IMR-90 (cell line): ENCODE results near the gene PDE4A. TPM values are rescaled to one million over a fixed set of nuclear protein-coding genes. Genes with fewer than 3 reads are reported as not detected.

ENCODE experiments used
- ATAC-seq: fragments of 200-7000 bp; cut with Tn5 transposase; 2 replicates; pipeline ENCODE4 v1.9.1; 2020; ENCODE audit warnings: low read depth, mild to moderate bottlenecking, moderate library complexity
- BruUV-seq: library from RNA; stranded (reverse); fragments of 400-500 nt; replicated peaks from 2 replicates; lab custom pipeline; 2021; lab: Mats Ljungman, UMichigan
- CTCF ChIA-PET: fragments of 300-600 bp; formaldehyde crosslinking; extraction: SDS; loops from one replicate; lab custom pipeline; 2021; ENCODE audit warnings: antibody characterized with exemption; lab: Yijun Ruan, JAX
- POLR2A ChIA-PET: fragments of 300-600 bp; sonication (Branson Sonifier 250); formaldehyde crosslinking; loops from one replicate; lab custom pipeline; 2022; ENCODE audit warnings: antibody characterized with exemption; ENCODE audit not compliant: unreplicated experiment; lab: Charles Lee
- DNase-seq: peaks from one replicate; pipeline ENCODE4 v3.0.0; 2013
- H2AFZ ChIP-seq: replicated peaks from 2 replicates; pipeline ENCODE3; 2013; ENCODE audit warnings: low read length, mild to moderate bottlenecking; ENCODE audit not compliant: poor library complexity
- H2AK5ac ChIP-seq: 2 replicates; pipeline ENCODE4 v1.6.1; 2013; ENCODE audit warnings: low read depth, low read length, inconsistent platforms
- H2AK9ac ChIP-seq: replicated peaks from 2 replicates; pipeline ENCODE3; 2013; ENCODE audit warnings: mild to moderate bottlenecking, low read depth, low read length, moderate library complexity; ENCODE audit not compliant: poor library complexity
- H2BK120ac ChIP-seq: 2 replicates; pipeline ENCODE4 v1.6.1; 2013; ENCODE audit warnings: low read depth, low read length, inconsistent platforms
- H2BK15ac ChIP-seq: 3 replicates; pipeline ENCODE4 v1.6.1; 2013; ENCODE audit warnings: low read depth, low read length, inconsistent platforms
- H2BK20ac ChIP-seq: 2 replicates; pipeline ENCODE4 v1.6.1; 2013; ENCODE audit warnings: low read depth, mild to moderate bottlenecking, inconsistent platforms, low read length, moderate library complexity
- H2BK5ac ChIP-seq: 2 replicates; pipeline ENCODE4 v1.6.1; 2013; ENCODE audit warnings: mild to moderate bottlenecking, low read depth, low read length, inconsistent platforms; ENCODE audit not compliant: poor library complexity, severe bottlenecking
- H3K14ac ChIP-seq: replicated peaks from 2 replicates; pipeline ENCODE4 v1.6.1; 2013; ENCODE audit warnings: low read depth, low read length, inconsistent platforms
- H3K18ac ChIP-seq: 2 replicates; pipeline ENCODE4 v1.6.1; 2013; ENCODE audit warnings: low read depth, low read length, control low read depth
- H3K23ac ChIP-seq: 2 replicates; pipeline ENCODE4 v1.6.1; 2013; ENCODE audit warnings: low read depth, low read length, inconsistent platforms
- H3K27ac ChIP-seq: 2 replicates; pipeline ENCODE4 v1.5.1; 2013; ENCODE audit warnings: mild to moderate bottlenecking, control low read depth, low read length; ENCODE audit not compliant: insufficient read depth
- H3K27me3 ChIP-seq: 2 replicates; pipeline ENCODE4 v1.6.1; 2013; ENCODE audit warnings: low read length; ENCODE audit not compliant: control insufficient read depth, insufficient read depth
- H3K36me3 ChIP-seq: 2 replicates; pipeline ENCODE4 v1.6.1; 2013; ENCODE audit warnings: low read length, mixed read lengths; ENCODE audit not compliant: control insufficient read depth, insufficient read depth
- H3K4ac ChIP-seq: 2 replicates; pipeline ENCODE4 v1.6.1; 2013; ENCODE audit warnings: low read depth, low read length, inconsistent platforms
- H3K4me1 ChIP-seq: 2 replicates; pipeline ENCODE4 v1.6.1; 2013; ENCODE audit warnings: low read length, mixed read lengths; ENCODE audit not compliant: control insufficient read depth, insufficient read depth
- H3K4me2 ChIP-seq: 2 replicates; pipeline ENCODE4 v1.6.1; 2013; ENCODE audit warnings: low read depth, mild to moderate bottlenecking, control low read depth, low read length, moderate library complexity
- H3K4me3 ChIP-seq: 2 replicates; pipeline ENCODE4 v1.5.1; 2013; ENCODE audit warnings: low read depth, mild to moderate bottlenecking, control low read depth, low read length, moderate library complexity; ENCODE audit not compliant: insufficient read depth
- H3K56ac ChIP-seq: 2 replicates; pipeline ENCODE4 v1.6.1; 2013; ENCODE audit warnings: low read length, inconsistent platforms; ENCODE audit not compliant: insufficient read depth; ENCODE audit errors: extremely low read depth
- H3K79me1 ChIP-seq, 2 experiments: 2 replicates each; pipeline ENCODE4 v1.6.1; 2013; ENCODE audit warnings: low read length in 2 of 2, inconsistent platforms in 1 of 2, low read depth in 1 of 2
- H3K9ac ChIP-seq: 2 replicates; pipeline ENCODE4 v1.6.1; 2013; ENCODE audit warnings: low read depth, low read length, control low read depth
- H3K9me1 ChIP-seq: 2 replicates; pipeline ENCODE4 v1.6.1; 2013; ENCODE audit warnings: low read length, inconsistent platforms; ENCODE audit not compliant: insufficient read depth
- H3K9me3 ChIP-seq: 2 replicates; pipeline ENCODE4 v1.6.1; 2013; ENCODE audit warnings: low read length; ENCODE audit not compliant: control insufficient read depth, insufficient read depth
- H4K20me1 ChIP-seq: 2 replicates; pipeline ENCODE4 v1.6.1; 2013; ENCODE audit warnings: low read length, inconsistent platforms; ENCODE audit not compliant: insufficient read depth
- H4K5ac ChIP-seq: 2 replicates; pipeline ENCODE4 v1.6.1; 2013; ENCODE audit warnings: mild to moderate bottlenecking, low read depth, low read length, control low read depth
- H4K8ac ChIP-seq, 2 experiments: 2 replicates each; pipeline ENCODE4 v1.6.1; 2013; ENCODE audit warnings: low read depth in 2 of 2, low read length in 2 of 2, control low read depth in 1 of 2, inconsistent platforms in 1 of 2
- H4K91ac ChIP-seq: 2 replicates; pipeline ENCODE4 v1.6.1; 2013; ENCODE audit warnings: low read depth, low read length, inconsistent platforms; ENCODE audit not compliant: insufficient read depth
- BHLHE40 ChIP-seq: fragments of 150-350 bp; IDR thresholded peaks from 2 replicates; pipeline ENCODE4 v1.6.1; 2016; ENCODE audit warnings: mild to moderate bottlenecking, low read depth, low read length
- CEBPB ChIP-seq: IDR thresholded peaks from 2 replicates; pipeline ENCODE4 v1.6.1; 2012; ENCODE audit warnings: low read depth, low read length, improper control_type of control experiment
- FOS ChIP-seq: fragments of 150-350 bp; IDR thresholded peaks from 2 replicates; pipeline ENCODE4 v1.6.1; 2016; ENCODE audit warnings: low read depth, low read length
- NFE2L2 ChIP-seq: fragments of 150-350 bp; IDR thresholded peaks from 2 replicates; pipeline ENCODE4 v1.6.1; 2016; ENCODE audit warnings: low read depth, mild to moderate bottlenecking, low read length
- WGBS, 2 experiments: methylation state at CpG; one replicate each; pipeline versions ENCODE4 v1.1.5 to v1.1.7; 2013; ENCODE audit warnings: missing lambda C conversion rate in 2 of 2; ENCODE audit not compliant: insufficient read length in 1 of 2; ENCODE audit errors: extremely low coverage in 2 of 2; 5-methylcytosine and 5-hydroxymethylcytosine counted together
- dilution Hi-C: fragments of 300-500 bp; cut with HindIII; formaldehyde crosslinking; loops from one replicate; pipeline ENCODE4 v1.14.3; 2018; ENCODE audit warnings: low sequenced_read_pairs; ENCODE audit not compliant: unreplicated experiment
- in situ Hi-C: fragments of 300-500 bp; cut with MboI; formaldehyde crosslinking; loops from 3 replicates; pipeline ENCODE4 v1.14.3; 2019; ENCODE audit warnings: low sequenced_read_pairs, inconsistent platforms, mixed read lengths
- intact Hi-C: fragments of 100-400 bp; cut with micrococcal nuclease; formaldehyde crosslinking; loops from 2 replicates; pipeline ENCODE4 v1.10.0; 2022
- polyA plus RNA-seq, 3 experiments: library from polyadenylated mRNA; depleted of rRNA; stranded (reverse); fragments of >200 nt; gene quantifications; 2 replicates each; pipeline ENCODE4 v1.2.3, GENCODE V29; 2012; ENCODE audit warnings: low replicate concordance in 1 of 3
- total RNA-seq: library from RNA; depleted of rRNA; stranded (reverse); fragments of >200 nt; gene quantifications from 2 replicates; pipeline ENCODE4 v1.2.3, GENCODE V29; 2012

PDE4A gene
- total and polyA plus RNA-seq, 2 of the 4 experiments (the other 2 are of a cell fraction) = 1.8 to 7.0 TPM

DNA sequence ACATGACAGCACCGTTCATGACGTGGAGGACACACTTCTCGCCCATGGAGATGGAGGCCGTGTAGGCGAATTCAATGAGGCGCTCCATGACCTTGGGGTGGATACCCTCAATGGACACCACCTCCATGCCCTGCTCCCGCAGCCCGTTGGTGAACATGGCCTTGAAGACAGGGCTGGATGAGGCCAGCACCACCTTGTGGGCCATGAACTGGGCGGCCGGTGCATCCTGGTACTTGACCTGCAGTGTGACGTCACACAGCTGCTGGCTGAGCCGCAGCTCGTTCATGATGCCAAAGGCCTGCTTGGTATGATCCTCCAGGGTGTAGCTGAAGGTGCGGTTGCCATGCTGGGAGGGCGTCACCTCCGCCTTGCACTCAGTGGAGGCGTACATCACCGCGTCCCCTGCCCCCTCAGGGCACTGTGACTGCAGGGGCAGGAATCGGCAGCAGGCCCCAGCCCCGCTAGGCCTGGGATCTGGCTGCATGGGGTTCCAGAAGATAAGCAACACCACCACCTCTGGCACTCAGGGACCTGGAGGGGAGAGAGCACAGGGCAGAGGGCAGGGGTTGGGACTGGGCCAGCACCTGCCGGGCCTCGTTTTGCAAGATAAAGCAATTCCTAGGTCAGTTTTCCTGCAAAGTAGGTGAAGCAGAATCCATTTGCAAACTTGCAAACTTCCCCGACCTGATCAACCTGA lies 79.4 kb downstream of the PDE4A start (continued):
- no peak for TF ChIP-seq CEBPB

DNA sequence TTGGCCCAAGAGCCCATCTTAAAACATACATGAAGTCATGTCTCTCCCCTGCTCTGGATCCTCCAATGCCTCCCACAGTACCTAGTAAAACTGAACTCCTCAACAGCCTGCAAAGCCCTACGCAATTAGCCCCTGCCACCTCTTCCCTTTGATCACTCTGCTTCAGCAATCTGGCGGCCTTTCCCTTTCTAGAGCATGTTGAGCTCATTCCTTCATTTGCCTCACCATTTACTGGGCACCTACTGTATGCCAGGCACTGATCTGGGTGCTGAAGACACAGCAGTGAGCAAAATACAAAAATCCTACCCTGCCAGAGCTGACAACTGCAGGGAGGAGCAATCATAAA lies 79.9 kb downstream of the PDE4A start:
- Histone ChIP-seq H3K79me1 (peaks cover 24 to 48% of the 10 kb centered on the region in 2 experiments), H4K8ac (no peak overlapping the region), H2AFZ (no peak overlapping the region), H2BK5ac (no peak overlapping the region), H3K56ac (no peak overlapping the region), H2AK9ac (no peak overlapping the region), H3K9ac (no peak overlapping the region), H3K9me1 (peaks cover 10% of the 10 kb centered on the region), H3K4ac (no peak overlapping the region), H3K36me3 (peaks cover 28% of the 10 kb centered on the region), H3K4me2 (no peak overlapping the region), H3K4me3 (no peak overlapping the region), H3K23ac (no peak overlapping the region), H3K18ac (no peak overlapping the region), H4K20me1 (peaks cover 12% of the 10 kb centered on the region), H2BK15ac (no peak overlapping the region), H4K91ac (no peak overlapping the region), H2AK5ac (no peak overlapping the region), H2BK20ac (no peak overlapping the region), H3K14ac (no peak overlapping the region), H4K5ac (no peak overlapping the region), H3K27me3 (no peaks in the 10 kb centered on the region), H3K9me3 (no peaks in the 10 kb centered on the region), H3K27ac (no peak overlapping the region), H2BK120ac (no peak overlapping the region), H3K4me1 (peaks cover 3% of the 10 kb centered on the region; the same call in 1 of the 2 replicates)
- no peak for TF ChIP-seq NFE2L2
- no peak for TF ChIP-seq BHLHE40
- no peak for TF ChIP-seq FOS
- DNase-seq = no peak
- BruUV-seq = no TSS peak
- CTCF ChIA-PET = no interaction called here
- dilution Hi-C loops (no loop called here), in situ Hi-C loops (no loop called here), intact Hi-C loops (no loop called here)
- WGBS, 2 experiments = no CpG with 5 or more reads among the region's 2 CpGs
- ATAC-seq = no peak
- POLR2A ChIA-PET = interaction anchor here (0.6 kb wide), 1 partner anchor 81 kb away, joined by 5 read pairs; no protein-coding TSS in a partner anchor
